HEK293 (cell line): ENCODE results near the gene BATF2.

Experiments
- GLIS1 ChIP-seq: fragments of 450-650 bp; formaldehyde crosslinking; IDR thresholded peaks from 2 replicates; pipeline ENCODE4 v1.5.1; 2016; ENCODE audit warnings: missing biosample characterization, missing genetic modification characterization
- PRDM1 ChIP-seq: fragments of 450-650 bp; formaldehyde crosslinking; IDR thresholded peaks from 2 replicates; pipeline ENCODE4; 2016; ENCODE audit warnings: missing biosample characterization, missing genetic modification characterization
- ZNF202 ChIP-seq: fragments of 450-650 bp; formaldehyde crosslinking; IDR thresholded peaks from 2 replicates; pipeline ENCODE4 v1.5.1; 2016; ENCODE audit warnings: missing biosample characterization, missing genetic modification characterization, borderline replicate concordance
- ZNF292 ChIP-seq: fragments of 450-650 bp; formaldehyde crosslinking; IDR thresholded peaks from 2 replicates; pipeline ENCODE4 v1.5.1; 2016; ENCODE audit warnings: low read depth, missing biosample characterization, missing genetic modification characterization, borderline replicate concordance
- ZNF510 ChIP-seq: fragments of 450-650 bp; formaldehyde crosslinking; IDR thresholded peaks from 2 replicates; pipeline ENCODE4 v1.5.1; 2018; ENCODE audit warnings: mild to moderate bottlenecking, missing genetic modification characterization, missing biosample characterization; ENCODE audit not compliant: insufficient replicate concordance
- ZNF610 ChIP-seq: fragments of 450-650 bp; formaldehyde crosslinking; IDR thresholded peaks from 2 replicates; pipeline ENCODE4 v1.5.1; 2016; ENCODE audit warnings: missing biosample characterization, missing genetic modification characterization, borderline replicate concordance
- ZNF654 ChIP-seq: fragments of 450-650 bp; formaldehyde crosslinking; IDR thresholded peaks from 2 replicates; pipeline ENCODE4 v1.5.1; 2016; ENCODE audit warnings: low read depth, missing biosample characterization, missing genetic modification characterization
- ZNF76 ChIP-seq: fragments of 450-650 bp; formaldehyde crosslinking; IDR thresholded peaks from 2 replicates; pipeline ENCODE4; 2016; ENCODE audit warnings: low read depth, missing biosample characterization, missing genetic modification characterization, borderline replicate concordance
- TF ChIP-seq, protein P1 (sequence below): fragments of 450-650 bp; formaldehyde crosslinking; IDR thresholded peaks from 2 replicates; pipeline ENCODE4 v1.5.1; 2016; ENCODE audit warnings: missing biosample characterization, missing genetic modification characterization
- TF ChIP-seq, protein P2 (sequence below): fragments of 450-650 bp; formaldehyde crosslinking; IDR thresholded peaks from 2 replicates; pipeline ENCODE4 v1.5.1; 2016; ENCODE audit warnings: missing biosample characterization, missing genetic modification characterization
- TF ChIP-seq, protein P3 (sequence below): fragments of 450-650 bp; formaldehyde crosslinking; IDR thresholded peaks from 2 replicates; pipeline ENCODE4 v1.5.1; 2016; ENCODE audit warnings: missing biosample characterization, missing genetic modification characterization
- TF ChIP-seq, protein P4 (sequence below): fragments of 450-650 bp; formaldehyde crosslinking; conservative IDR thresholded peaks from 2 replicates; pipeline ENCODE4 v1.5.1; 2016; ENCODE audit warnings: low read depth, missing biosample characterization, missing genetic modification characterization
- TF ChIP-seq, protein P5 (sequence below): fragments of 450-650 bp; formaldehyde crosslinking; conservative IDR thresholded peaks from 2 replicates; pipeline ENCODE4 v1.5.1; 2016; ENCODE audit warnings: low read depth, missing biosample characterization, missing genetic modification characterization

BATF2 gene

DNA sequence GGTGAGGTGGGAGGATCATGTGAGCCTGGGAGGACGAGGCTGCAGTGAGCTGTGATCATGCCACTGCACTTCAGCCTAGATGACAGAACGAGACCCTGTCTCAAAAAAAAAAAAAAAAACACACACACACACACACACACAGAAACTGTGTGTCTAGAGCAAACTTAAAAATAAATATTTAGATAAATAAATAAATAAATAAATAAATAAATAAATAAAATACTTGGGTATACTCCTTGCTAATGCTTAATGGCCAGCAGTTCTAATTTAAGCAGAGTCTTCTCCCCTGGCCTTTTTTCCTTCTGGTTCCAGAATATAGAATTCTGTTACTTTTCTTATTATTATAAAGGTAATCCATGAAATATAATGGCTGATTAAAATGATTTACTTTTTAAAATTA is 12.1 kb upstream of the BATF2 start (continued):
- TF ChIP-seq, protein P1, sequence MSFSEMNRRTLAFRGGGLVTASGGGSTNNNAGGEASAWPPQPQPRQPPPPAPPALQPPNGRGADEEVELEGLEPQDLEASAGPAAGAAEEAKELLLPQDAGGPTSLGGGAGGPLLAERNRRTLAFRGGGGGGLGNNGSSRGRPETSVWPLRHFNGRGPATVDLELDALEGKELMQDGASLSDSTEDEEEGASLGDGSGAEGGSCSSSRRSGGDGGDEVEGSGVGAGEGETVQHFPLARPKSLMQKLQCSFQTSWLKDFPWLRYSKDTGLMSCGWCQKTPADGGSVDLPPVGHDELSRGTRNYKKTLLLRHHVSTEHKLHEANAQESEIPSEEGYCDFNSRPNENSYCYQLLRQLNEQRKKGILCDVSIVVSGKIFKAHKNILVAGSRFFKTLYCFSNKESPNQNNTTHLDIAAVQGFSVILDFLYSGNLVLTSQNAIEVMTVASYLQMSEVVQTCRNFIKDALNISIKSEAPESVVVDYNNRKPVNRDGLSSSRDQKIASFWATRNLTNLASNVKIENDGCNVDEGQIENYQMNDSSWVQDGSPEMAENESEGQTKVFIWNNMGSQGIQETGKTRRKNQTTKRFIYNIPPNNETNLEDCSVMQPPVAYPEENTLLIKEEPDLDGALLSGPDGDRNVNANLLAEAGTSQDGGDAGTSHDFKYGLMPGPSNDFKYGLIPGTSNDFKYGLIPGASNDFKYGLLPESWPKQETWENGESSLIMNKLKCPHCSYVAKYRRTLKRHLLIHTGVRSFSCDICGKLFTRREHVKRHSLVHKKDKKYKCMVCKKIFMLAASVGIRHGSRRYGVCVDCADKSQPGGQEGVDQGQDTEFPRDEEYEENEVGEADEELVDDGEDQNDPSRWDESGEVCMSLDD (tag by site-specific recombination): no peak
- TF ChIP-seq ZNF292 (tag by site-specific recombination) (no peak), ZNF510 (tag by site-specific recombination) (no peak), ZNF76 (tag by site-specific recombination) (no peak), ZNF654 (0 out of 2 replicates have a peak, but pooled peaks have one; percentile 7), ZNF610 (tag by site-specific recombination) (no peak), PRDM1 (no peak), ZNF202 (tag by site-specific recombination) (no peak), GLIS1 (no peak)
- TF ChIP-seq, protein P2, sequence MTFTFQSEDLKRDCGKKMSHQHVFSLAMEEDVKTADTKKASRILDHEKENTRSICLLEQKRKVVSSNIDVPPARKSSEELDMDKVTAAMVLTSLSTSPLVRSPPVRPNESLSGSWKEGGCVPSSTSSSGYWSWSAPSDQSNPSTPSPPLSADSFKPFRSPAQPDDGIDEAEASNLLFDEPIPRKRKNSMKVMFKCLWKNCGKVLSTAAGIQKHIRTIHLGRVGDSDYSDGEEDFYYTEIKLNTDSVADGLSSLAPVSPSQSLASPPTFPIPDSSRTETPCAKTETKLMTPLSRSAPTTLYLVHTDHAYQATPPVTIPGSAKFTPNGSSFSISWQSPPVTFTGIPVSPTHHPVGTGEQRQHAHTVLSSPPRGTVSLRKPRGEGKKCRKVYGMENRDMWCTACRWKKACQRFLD (tag by site-specific recombination): no peak
- TF ChIP-seq, protein P3, sequence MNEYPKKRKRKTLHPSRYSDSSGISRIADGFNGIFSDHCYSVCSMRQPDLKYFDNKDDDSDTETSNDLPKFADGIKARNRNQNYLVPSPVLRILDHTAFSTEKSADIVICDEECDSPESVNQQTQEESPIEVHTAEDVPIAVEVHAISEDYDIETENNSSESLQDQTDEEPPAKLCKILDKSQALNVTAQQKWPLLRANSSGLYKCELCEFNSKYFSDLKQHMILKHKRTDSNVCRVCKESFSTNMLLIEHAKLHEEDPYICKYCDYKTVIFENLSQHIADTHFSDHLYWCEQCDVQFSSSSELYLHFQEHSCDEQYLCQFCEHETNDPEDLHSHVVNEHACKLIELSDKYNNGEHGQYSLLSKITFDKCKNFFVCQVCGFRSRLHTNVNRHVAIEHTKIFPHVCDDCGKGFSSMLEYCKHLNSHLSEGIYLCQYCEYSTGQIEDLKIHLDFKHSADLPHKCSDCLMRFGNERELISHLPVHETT (tag by site-specific recombination): no peak
- TF ChIP-seq, protein P4, sequence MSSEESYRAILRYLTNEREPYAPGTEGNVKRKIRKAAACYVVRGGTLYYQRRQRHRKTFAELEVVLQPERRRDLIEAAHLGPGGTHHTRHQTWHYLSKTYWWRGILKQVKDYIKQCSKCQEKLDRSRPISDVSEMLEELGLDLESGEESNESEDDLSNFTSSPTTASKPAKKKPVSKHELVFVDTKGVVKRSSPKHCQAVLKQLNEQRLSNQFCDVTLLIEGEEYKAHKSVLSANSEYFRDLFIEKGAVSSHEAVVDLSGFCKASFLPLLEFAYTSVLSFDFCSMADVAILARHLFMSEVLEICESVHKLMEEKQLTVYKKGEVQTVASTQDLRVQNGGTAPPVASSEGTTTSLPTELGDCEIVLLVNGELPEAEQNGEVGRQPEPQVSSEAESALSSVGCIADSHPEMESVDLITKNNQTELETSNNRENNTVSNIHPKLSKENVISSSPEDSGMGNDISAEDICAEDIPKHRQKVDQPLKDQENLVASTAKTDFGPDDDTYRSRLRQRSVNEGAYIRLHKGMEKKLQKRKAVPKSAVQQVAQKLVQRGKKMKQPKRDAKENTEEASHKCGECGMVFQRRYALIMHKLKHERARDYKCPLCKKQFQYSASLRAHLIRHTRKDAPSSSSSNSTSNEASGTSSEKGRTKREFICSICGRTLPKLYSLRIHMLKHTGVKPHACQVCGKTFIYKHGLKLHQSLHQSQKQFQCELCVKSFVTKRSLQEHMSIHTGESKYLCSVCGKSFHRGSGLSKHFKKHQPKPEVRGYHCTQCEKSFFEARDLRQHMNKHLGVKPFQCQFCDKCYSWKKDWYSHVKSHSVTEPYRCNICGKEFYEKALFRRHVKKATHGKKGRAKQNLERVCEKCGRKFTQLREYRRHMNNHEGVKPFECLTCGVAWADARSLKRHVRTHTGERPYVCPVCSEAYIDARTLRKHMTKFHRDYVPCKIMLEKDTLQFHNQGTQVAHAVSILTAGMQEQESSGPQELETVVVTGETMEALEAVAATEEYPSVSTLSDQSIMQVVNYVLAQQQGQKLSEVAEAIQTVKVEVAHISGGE (tag by site-specific recombination): peak; percentile 42; the same call in 1 of the 2 replicates
- TF ChIP-seq, protein P5, sequence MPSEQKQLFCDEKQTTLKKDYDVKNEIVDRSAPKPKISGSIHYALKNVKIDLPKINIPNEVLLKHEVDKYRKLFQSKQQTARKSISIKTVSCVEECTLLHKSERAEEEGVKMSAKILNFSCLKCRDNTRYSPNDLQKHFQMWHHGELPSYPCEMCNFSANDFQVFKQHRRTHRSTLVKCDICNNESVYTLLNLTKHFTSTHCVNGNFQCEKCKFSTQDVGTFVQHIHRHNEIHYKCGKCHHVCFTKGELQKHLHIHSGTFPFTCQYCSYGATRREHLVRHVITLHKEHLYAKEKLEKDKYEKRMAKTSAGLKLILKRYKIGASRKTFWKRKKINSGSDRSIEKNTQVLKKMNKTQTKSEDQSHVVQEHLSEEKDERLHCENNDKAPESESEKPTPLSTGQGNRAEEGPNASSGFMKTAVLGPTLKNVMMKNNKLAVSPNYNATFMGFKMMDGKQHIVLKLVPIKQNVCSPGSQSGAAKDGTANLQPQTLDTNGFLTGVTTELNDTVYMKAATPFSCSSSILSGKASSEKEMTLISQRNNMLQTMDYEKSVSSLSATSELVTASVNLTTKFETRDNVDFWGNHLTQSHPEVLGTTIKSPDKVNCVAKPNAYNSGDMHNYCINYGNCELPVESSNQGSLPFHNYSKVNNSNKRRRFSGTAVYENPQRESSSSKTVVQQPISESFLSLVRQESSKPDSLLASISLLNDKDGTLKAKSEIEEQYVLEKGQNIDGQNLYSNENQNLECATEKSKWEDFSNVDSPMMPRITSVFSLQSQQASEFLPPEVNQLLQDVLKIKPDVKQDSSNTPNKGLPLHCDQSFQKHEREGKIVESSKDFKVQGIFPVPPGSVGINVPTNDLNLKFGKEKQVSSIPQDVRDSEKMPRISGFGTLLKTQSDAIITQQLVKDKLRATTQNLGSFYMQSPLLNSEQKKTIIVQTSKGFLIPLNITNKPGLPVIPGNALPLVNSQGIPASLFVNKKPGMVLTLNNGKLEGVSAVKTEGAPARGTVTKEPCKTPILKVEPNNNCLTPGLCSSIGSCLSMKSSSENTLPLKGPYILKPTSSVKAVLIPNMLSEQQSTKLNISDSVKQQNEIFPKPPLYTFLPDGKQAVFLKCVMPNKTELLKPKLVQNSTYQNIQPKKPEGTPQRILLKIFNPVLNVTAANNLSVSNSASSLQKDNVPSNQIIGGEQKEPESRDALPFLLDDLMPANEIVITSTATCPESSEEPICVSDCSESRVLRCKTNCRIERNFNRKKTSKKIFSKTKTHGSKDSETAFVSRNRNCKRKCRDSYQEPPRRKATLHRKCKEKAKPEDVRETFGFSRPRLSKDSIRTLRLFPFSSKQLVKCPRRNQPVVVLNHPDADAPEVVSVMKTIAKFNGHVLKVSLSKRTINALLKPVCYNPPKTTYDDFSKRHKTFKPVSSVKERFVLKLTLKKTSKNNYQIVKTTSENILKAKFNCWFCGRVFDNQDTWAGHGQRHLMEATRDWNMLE (tag by site-specific recombination): peak; percentile 67; the same call in 1 of the 2 replicates
- TF ChIP-seq, all 188 proteins: peak for 6
